Spinal cord (tissue), 10 donors: ENCODE measurements around the gene ANO3. TPM values are rescaled to one million over a fixed set of nuclear protein-coding genes. Genes with fewer than 3 reads are reported as not detected.
A peak's percentile ranks its signal among the peaks of the same experiment; 100 is the strongest.

Experiments used
- DNase-seq, 6 donors: peaks; one replicate each; pipeline versions ENCODE4 v3.0.0 to v3.0.0-alpha.2; 2013 to 2015; ENCODE audit warnings: low spot score in 6 of 6, low read depth in 4 of 6
- H3K27ac ChIP-seq: one replicate; pipeline ENCODE4 v1.5.1; 2013; ENCODE audit warnings: low read depth, low read length, control low read depth
- H3K27me3 ChIP-seq: one replicate; pipeline ENCODE4 v1.6.1; 2013; ENCODE audit warnings: low read length; ENCODE audit not compliant: control insufficient read depth, insufficient read depth
- H3K36me3 ChIP-seq: one replicate; pipeline ENCODE4 v1.6.1; 2013; ENCODE audit warnings: low read length; ENCODE audit not compliant: control insufficient read depth, insufficient read depth
- H3K4me1 ChIP-seq: one replicate; pipeline ENCODE4 v1.6.1; 2013; ENCODE audit warnings: low read length; ENCODE audit not compliant: control insufficient read depth, insufficient read depth
- H3K4me3 ChIP-seq: one replicate; pipeline ENCODE4 v1.5.1; 2013; ENCODE audit warnings: low read depth, low read length, control low read depth
- H3K9me3 ChIP-seq: one replicate; pipeline ENCODE4 v1.6.1; 2013; ENCODE audit warnings: low read length; ENCODE audit not compliant: control insufficient read depth, insufficient read depth
- WGBS: methylation state at CpG from one replicate; pipeline ENCODE4 v1.1.5; 2013; ENCODE audit warnings: missing lambda C conversion rate; ENCODE audit not compliant: insufficient coverage; 5-methylcytosine and 5-hydroxymethylcytosine counted together
- polyA plus RNA-seq, 2 donors: library from polyadenylated mRNA; unstranded; fragments of 120-200 nt; gene quantifications; one replicate each; pipeline ENCODE4 v1.2.1, GENCODE V29; 2013; ENCODE audit not compliant: insufficient read length in 2 of 2
- total RNA-seq, 2 donors: library from RNA; depleted of rRNA in 1 of 2; stranded (reverse); fragments of 120-200 nt in 1 of 2; fragments of >200 nt in 1 of 2; gene quantifications; one replicate each; pipeline versions ENCODE4 v1.2.3 to v1.2.4, GENCODE V29; 2013 to 2014
- donor health status: healthy.

Gene ANO3
- total and polyA plus RNA-seq, 4 donors = 2.4 to 12.9 (median 3.8) TPM

GRCh38 chr11:26348776-26349175, 16.8 kb downstream of the ANO3 start:
- no peaks in the 10 kb centered on the region for H3K4me1 ChIP-seq
- WGBS = 85% methylated on average over 3 of the region's 5 CpGs
- H3K9me3 ChIP-seq = no peaks in the 10 kb centered on the region
- no peaks in the 10 kb centered on the region for H3K27me3 ChIP-seq
- no peak for DNase-seq
- no peak overlapping the region for H3K4me3 ChIP-seq
- H3K36me3 ChIP-seq = no peaks in the 10 kb centered on the region
- H3K27ac ChIP-seq = no peak overlapping the region

DNA sequence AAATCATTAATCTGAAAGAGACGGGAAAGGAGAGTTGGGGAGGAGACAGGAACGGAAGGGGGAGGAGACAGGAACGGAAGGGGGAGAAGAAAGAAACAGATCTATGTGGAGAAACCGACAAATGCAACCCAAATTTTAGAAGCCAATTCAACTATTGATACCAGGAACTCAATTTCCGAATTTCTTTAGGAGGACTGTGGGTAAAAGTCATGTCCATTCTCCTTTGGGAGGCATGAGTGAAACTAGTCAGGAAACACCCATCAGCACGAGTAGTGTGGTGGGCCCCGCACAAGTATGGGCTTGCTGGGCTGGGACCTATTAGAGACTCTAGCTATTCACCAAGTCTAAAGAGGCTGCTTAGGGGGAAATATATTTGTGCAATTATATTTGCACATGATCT, 18.1 kb downstream of the ANO3 start:
- DNase-seq = no peak
- Histone ChIP-seq H3K4me3 (no peak overlapping the region), H3K4me1 (no peaks in the 10 kb centered on the region), H3K27me3 (no peaks in the 10 kb centered on the region), H3K27ac (no peak overlapping the region), H3K36me3 (no peaks in the 10 kb centered on the region), H3K9me3 (no peaks in the 10 kb centered on the region)
- 86% methylated on average over 2 of the region's 7 CpGs for WGBS

GRCh38 chr11:26353010-26353409, 21.1 kb downstream of the ANO3 start:
- no peaks in the 10 kb centered on the region for H3K27me3 ChIP-seq
- no CpG with 5 or more reads among the region's 5 CpGs for WGBS
- no peaks in the 10 kb centered on the region for H3K9me3 ChIP-seq
- H3K4me1 ChIP-seq = no peaks in the 10 kb centered on the region
- no peak overlapping the region for H3K27ac ChIP-seq
- H3K36me3 ChIP-seq = no peaks in the 10 kb centered on the region
- no peak for DNase-seq
- no peak overlapping the region for H3K4me3 ChIP-seq

DNA sequence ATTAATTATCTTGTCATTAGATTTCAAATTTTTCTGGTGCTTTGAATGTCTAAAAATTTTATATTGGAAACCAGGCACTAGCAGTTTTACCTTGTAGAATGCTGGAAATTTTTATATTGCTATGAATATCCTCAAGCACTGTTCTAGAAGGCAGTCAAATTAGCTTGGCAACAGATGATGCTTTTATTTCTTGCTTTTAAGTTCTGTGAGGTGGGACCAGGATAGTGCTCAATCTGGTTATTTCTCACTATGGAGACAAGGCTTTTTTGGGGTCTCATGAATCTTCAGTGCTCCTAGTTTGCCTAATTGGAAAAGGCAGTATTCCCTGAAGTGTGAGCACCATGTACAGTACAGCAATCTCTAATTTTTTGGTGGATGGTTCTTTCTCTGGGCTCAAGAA, 27.1 kb downstream of the ANO3 start:
- no peak for DNase-seq
- Histone ChIP-seq H3K4me1 (no peaks in the 10 kb centered on the region), H3K36me3 (no peaks in the 10 kb centered on the region), H3K27me3 (no peaks in the 10 kb centered on the region), H3K4me3 (no peak overlapping the region), H3K27ac (no peak overlapping the region), H3K9me3 (no peaks in the 10 kb centered on the region)

- H3K27me3 ChIP-seq = no peaks in the 10 kb centered on the region
- WGBS = 100% methylated on average over 1 of the region's 1 CpG
- H3K4me3 ChIP-seq = no peak overlapping the region
- peaks cover 7% of the 10 kb centered on the region for H3K9me3 ChIP-seq
- no peak overlapping the region for H3K27ac ChIP-seq
- no peak for DNase-seq
- H3K36me3 ChIP-seq = no peaks in the 10 kb centered on the region
- no peaks in the 10 kb centered on the region for H3K4me1 ChIP-seq
Measured at GRCh38 chr11:26365284-26365683, 33.4 kb downstream of the ANO3 start.

GRCh38 chr11:26377619-26378018, 45.7 kb downstream of the ANO3 start:
- peaks cover 4% of the 10 kb centered on the region for H3K9me3 ChIP-seq
- no peak overlapping the region for H3K4me3 ChIP-seq
- DNase-seq = no peak
- H3K36me3 ChIP-seq = no peaks in the 10 kb centered on the region
- H3K27me3 ChIP-seq = no peaks in the 10 kb centered on the region
- WGBS = no CpG with 5 or more reads among the region's 1 CpG
- no peaks in the 10 kb centered on the region for H3K4me1 ChIP-seq
- H3K27ac ChIP-seq = no peak overlapping the region

- no CpG with 5 or more reads among the region's 1 CpG for WGBS
- Histone ChIP-seq H3K4me1 (no peaks in the 10 kb centered on the region), H3K4me3 (no peak overlapping the region), H3K9me3 (peaks cover 2% of the 10 kb centered on the region), H3K36me3 (no peaks in the 10 kb centered on the region), H3K27me3 (no peaks in the 10 kb centered on the region), H3K27ac (no peak overlapping the region)
- no peak for DNase-seq
Measured at GRCh38 chr11:26399336-26399735, 67.4 kb downstream of the ANO3 start.

DNA sequence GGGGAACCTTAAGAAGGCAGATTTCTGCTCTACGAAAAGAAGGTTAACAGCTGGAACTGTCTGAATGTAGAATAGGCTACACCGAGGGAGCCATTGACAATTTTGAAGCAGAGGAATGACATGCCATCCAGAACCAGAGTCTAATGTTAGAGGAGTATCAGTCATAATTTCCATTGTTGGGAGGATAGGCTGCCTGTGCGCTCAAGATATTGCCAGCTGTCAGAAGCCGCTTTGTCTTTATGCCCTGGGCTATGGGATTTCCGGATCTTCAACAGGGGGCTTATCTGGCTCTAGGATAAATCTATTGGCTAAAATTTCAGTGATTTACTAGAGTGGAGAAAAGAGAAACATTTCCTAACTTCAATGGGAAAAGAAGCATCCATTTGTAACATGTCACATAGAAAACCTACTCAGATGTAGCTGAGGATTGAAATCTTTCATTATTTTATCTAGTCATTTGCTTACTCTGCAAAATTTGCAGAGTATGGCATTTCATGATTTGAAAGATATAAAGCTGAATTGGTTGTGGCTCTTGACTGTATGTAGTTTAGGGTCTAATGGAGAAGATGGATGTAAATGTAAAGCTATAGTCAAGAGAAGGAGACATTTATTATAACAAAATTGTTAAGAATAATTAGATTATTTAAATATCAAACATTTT, 78.9 kb downstream of the ANO3 start:
- no peaks in the 10 kb centered on the region for H3K4me1 ChIP-seq
- H3K27ac ChIP-seq = no peak overlapping the region
- WGBS = 60% methylated on average over 5 of the region's 5 CpGs
- peak in 1 of 6 donors; percentile 64 for DNase-seq
- no peak overlapping the region for H3K4me3 ChIP-seq
- H3K36me3 ChIP-seq = no peaks in the 10 kb centered on the region
- no peaks in the 10 kb centered on the region for H3K27me3 ChIP-seq
- no peaks in the 10 kb centered on the region for H3K9me3 ChIP-seq

GRCh38 chr11:26412955-26413354, 81.0 kb downstream of the ANO3 start:
- DNase-seq = peak in 3 of 6 donors; percentile 29 to 84 (median 33)

DNA sequence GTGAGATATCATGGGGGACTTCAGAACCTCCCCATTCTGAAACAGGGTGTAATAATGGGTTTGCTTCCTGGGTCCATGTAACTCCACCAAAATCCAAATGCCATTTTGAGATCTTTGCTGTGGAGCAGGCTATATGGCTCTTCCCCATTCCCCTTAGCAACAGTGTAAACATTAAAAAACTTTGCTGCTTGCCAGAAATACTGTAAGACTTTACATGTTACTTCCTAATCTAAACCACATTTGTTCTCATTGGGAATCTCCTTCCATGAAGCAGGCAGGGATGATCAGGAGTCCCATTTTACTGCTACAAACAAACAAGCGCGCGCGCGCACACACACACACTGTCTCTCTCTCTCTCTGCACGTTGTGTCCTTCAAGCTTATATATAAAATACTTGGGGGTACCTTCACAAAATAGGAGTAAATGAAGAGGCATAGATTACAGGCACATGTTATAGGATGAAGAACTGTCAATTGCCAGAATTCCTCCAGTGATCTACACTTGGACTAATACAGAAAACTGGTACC, 86.5 kb downstream of the ANO3 start:
- peak in 1 of 6 donors; percentile 6 for DNase-seq
- Histone ChIP-seq H3K4me3 (no peak overlapping the region), H3K27me3 (no peaks in the 10 kb centered on the region), H3K4me1 (no peaks in the 10 kb centered on the region), H3K27ac (no peak overlapping the region), H3K36me3 (no peaks in the 10 kb centered on the region), H3K9me3 (no peaks in the 10 kb centered on the region)
- WGBS = no CpG with 5 or more reads among the region's 6 CpGs

More at GRCh38 chr11:26412955-26413354, 81.0 kb downstream of the ANO3 start:
- H3K9me3 ChIP-seq = no peaks in the 10 kb centered on the region
- no peaks in the 10 kb centered on the region for H3K36me3 ChIP-seq
- H3K27ac ChIP-seq = no peak overlapping the region
- H3K4me3 ChIP-seq = no peak overlapping the region
- no CpG with 5 or more reads among the region's 1 CpG for WGBS
- no peaks in the 10 kb centered on the region for H3K27me3 ChIP-seq
- H3K4me1 ChIP-seq = no peaks in the 10 kb centered on the region
